A673 (cell line): ENCODE data around the gene TNFRSF4. TPM values are rescaled to one million over a fixed set of nuclear protein-coding genes. Genes with fewer than 3 reads are reported as not detected.

Experiments used
- BruUV-seq: library from RNA; stranded (reverse); fragments of 400-500 nt; replicated peaks from 2 replicates; lab custom pipeline; 2021; lab: Mats Ljungman, UMichigan
- CTCF ChIA-PET: fragments of 300-600 bp; sonication (Branson Sonifier 250); formaldehyde crosslinking; loops from one replicate; lab custom pipeline; 2022; ENCODE audit warnings: antibody characterized with exemption; lab: Charles Lee
- POLR2A ChIA-PET: fragments of 300-600 bp; sonication (Branson Sonifier 250); formaldehyde crosslinking; loops from one replicate; lab custom pipeline; 2022; ENCODE audit warnings: antibody characterized with exemption; ENCODE audit not compliant: low non-redundant PET; lab: Charles Lee
- DNase-seq: peaks from one replicate; pipeline ENCODE4 v3.0.0-alpha.2; 2015; ENCODE audit warnings: low spot score
- H3K27ac ChIP-seq: fragments of 200-600 bp; sonication (generic); 2 replicates; pipeline ENCODE4 v1.5.1; 2016; ENCODE audit warnings: mixed run types, low read depth, mild to moderate bottlenecking, mixed read lengths, antibody characterized with exemption, low read length; ENCODE audit not compliant: poor library complexity, severe bottlenecking
- H3K27me3 ChIP-seq: fragments of 200-600 bp; sonication (generic); replicated peaks from 2 replicates; pipeline ENCODE4 v1.6.1; 2017; ENCODE audit warnings: mixed run types, low read depth, mild to moderate bottlenecking, mixed read lengths, antibody characterized with exemption, low read length; ENCODE audit not compliant: insufficient read depth, poor library complexity
- H3K36me3 ChIP-seq: fragments of 200-600 bp; sonication (generic); 2 replicates; pipeline ENCODE4 v1.6.1; 2016; ENCODE audit warnings: mixed run types, mild to moderate bottlenecking, mixed read lengths, antibody characterized with exemption, low read length; ENCODE audit not compliant: insufficient read depth, poor library complexity, severe bottlenecking
- H3K4me1 ChIP-seq: fragments of 200-600 bp; sonication (generic); 2 replicates; pipeline ENCODE4 v1.6.1; 2017; ENCODE audit warnings: mixed run types, mild to moderate bottlenecking, mixed read lengths, antibody characterized with exemption, low read length; ENCODE audit not compliant: insufficient read depth, poor library complexity, severe bottlenecking
- H3K4me3 ChIP-seq: fragments of 200-600 bp; sonication (generic); 2 replicates; pipeline ENCODE4 v1.5.1; 2016; ENCODE audit warnings: low read depth, mixed run types, mild to moderate bottlenecking, mixed read lengths, low read length; ENCODE audit not compliant: poor library complexity, severe bottlenecking
- H3K9me3 ChIP-seq: fragments of 200-600 bp; sonication (generic); 2 replicates; pipeline ENCODE4 v1.6.1; 2016; ENCODE audit warnings: mixed run types, low read depth, mild to moderate bottlenecking, mixed read lengths, antibody characterized with exemption, low read length; ENCODE audit not compliant: poor library complexity, severe bottlenecking
- EZH2 ChIP-seq: fragments of 200-600 bp; sonication (generic); IDR thresholded peaks from 2 replicates; pipeline ENCODE4 v1.6.1; 2017; ENCODE audit warnings: borderline replicate concordance, low read depth, mild to moderate bottlenecking, mixed read lengths, antibody characterized with exemption, low read length; ENCODE audit not compliant: poor library complexity, severe bottlenecking
- intact Hi-C: fragments of 100-400 bp; cut with micrococcal nuclease; formaldehyde crosslinking; loops from one replicate; pipeline ENCODE4 v1.10.0; 2022; ENCODE audit not compliant: unreplicated experiment
- total RNA-seq: library from RNA; stranded (reverse); gene quantifications from 2 replicates; pipeline ENCODE4 v1.2.3, GENCODE V29; 2021
- TF ChIP-seq, protein P1 (sequence below): fragments of 300-800, 200-600 bp; sonication (generic); conservative IDR thresholded peaks from 2 replicates; pipeline ENCODE4 v1.5.1; 2017; ENCODE audit warnings: low read depth, mild to moderate bottlenecking, antibody characterized with exemption, low read length, moderate library complexity, mixed read lengths

The TNFRSF4 gene
- total RNA-seq, 1 experiment from 2014 or later = 0.80 TPM

DNA sequence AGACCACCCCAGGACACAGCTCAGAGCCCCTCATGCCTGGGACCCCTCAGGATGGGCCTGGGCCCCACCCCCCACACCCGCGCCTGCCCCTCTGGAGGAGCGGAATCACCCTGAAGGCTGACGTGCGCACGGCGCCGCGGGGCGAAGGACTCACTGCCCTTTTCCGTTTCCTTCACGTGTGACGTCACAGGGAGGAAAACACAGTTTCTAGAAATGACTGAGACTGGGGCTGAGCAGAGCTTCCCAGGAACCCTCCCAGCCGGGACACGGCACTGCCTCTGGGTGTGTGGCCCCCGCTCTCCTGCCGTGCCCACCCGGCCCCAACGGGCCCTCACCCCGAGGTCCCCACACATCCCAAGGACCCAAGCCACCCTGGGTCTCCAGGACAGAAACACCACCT, 5.4 kb upstream of the TNFRSF4 start:
- intact Hi-C loops = loop anchor here (5.0 kb wide), 1 partner anchor 47 kb away; the partner anchor contains the start of gene TTLL10
- Histone ChIP-seq H3K27me3 (no peaks in the 10 kb centered on the region), H3K27ac (no peak overlapping the region), H3K36me3 (peaks cover 31% of the 10 kb centered on the region), H3K4me1 (peaks cover 18% of the 10 kb centered on the region), H3K4me3 (no peak overlapping the region), H3K9me3 (no peaks in the 10 kb centered on the region)
- ChIA-PET POLR2A (no interaction called here), CTCF (no interaction called here)
- DNase-seq = no peak
- TF ChIP-seq EZH2 = no peak
- TF ChIP-seq, protein P1, sequence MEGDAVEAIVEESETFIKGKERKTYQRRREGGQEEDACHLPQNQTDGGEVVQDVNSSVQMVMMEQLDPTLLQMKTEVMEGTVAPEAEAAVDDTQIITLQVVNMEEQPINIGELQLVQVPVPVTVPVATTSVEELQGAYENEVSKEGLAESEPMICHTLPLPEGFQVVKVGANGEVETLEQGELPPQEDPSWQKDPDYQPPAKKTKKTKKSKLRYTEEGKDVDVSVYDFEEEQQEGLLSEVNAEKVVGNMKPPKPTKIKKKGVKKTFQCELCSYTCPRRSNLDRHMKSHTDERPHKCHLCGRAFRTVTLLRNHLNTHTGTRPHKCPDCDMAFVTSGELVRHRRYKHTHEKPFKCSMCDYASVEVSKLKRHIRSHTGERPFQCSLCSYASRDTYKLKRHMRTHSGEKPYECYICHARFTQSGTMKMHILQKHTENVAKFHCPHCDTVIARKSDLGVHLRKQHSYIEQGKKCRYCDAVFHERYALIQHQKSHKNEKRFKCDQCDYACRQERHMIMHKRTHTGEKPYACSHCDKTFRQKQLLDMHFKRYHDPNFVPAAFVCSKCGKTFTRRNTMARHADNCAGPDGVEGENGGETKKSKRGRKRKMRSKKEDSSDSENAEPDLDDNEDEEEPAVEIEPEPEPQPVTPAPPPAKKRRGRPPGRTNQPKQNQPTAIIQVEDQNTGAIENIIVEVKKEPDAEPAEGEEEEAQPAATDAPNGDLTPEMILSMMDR = no peak
- BruUV-seq = no TSS peak

DNA sequence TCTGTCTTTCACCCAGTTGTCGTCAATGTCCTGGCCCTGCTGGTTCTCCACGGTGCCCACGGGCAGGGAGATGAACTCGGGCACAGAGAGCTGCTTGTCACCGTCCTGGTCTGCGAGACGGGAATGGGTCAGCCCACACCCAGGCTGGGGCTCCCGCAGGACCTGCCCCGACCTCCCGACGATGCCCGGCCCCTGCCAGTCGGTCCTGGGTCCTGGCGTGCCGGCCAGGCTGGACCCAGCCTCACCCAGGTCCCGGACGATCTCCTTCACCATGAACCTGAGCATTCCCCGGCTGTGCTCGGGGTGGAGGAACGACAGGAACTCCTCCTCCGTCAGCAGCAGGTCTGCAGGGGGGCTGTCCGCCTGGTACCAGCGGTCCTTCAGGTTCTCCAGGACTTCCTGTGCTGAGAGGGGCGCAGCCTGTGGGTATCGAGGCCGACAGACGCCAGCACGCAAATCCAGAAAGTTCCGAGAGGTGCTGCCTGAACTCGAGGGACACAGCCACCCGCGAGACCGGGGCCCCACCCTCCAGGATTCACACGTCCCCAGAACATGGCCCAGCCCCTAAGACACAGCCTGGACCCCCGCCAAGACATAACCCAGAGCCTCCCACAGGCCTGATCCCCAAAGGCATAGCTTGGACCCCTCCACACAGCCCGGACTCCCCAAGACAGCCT, 4.7 kb upstream of the TNFRSF4 start:
- POLR2A ChIA-PET = no interaction called here
- Histone ChIP-seq H3K4me3 (no peak overlapping the region), H3K36me3 (peaks cover 31% of the 10 kb centered on the region)

DNA sequence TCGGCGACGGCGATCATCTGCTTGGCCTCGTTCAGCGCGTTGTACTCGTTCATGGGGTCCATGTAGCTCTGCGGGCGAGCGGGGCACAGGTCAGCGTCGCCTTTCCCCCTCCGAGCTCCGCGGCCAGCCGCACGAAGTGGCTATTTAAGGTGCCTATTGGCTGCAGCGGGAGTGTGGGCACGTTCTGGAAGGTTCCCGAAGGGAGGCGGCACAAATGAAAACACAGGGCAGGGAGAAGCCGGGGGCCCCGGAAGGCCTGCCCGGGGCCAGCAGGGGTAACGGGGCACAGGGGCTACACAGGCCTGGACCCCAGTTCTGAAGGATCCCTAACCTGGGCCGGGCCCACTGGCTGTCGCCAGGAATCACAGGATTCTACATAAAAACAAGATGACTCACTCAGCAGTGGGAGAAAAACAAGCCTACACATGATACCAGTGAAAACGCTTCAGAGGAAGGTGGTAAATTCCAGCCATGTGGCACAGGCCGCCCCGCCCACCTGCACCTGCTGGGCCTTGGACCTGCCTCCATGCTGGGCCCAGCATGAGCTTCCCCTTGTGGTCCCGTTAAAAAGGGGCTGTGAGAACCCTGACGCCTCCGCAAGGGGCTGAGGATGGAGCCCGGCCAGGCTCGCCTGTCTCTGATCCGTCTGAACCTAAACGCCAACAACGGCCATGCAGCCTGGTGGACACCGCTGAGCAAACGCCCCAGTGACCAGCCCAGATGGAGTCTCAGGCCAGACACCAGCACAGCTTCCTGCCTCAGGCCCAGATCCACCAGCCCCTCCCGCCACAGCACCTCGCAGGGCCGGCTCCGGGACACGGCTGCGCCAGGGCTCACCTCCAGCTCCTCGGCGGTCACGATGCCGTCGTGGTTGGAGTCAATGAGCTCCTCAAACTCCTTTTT, 3.9 kb upstream of the TNFRSF4 start:
- no peak for TF ChIP-seq EZH2
- TF ChIP-seq, protein P1 = no peak
- intact Hi-C loops = loop anchor here (5.0 kb wide), 1 partner anchor 46 kb away; the partner anchor contains the start of gene TTLL10
- ChIA-PET CTCF (no interaction called here), POLR2A (no interaction called here)
- peak overlapping the region; percentile 37 for H3K27ac ChIP-seq
- H3K36me3 ChIP-seq = peaks cover 31% of the 10 kb centered on the region
- H3K4me3 ChIP-seq = no peak overlapping the region
- DNase-seq = peak; percentile 72
- no peaks in the 10 kb centered on the region for H3K9me3 ChIP-seq
- BruUV-seq = no TSS peak
- peaks cover 18% of the 10 kb centered on the region for H3K4me1 ChIP-seq
- H3K27me3 ChIP-seq = no peaks in the 10 kb centered on the region

More for the DNA sequence above, 4.7 kb upstream of the TNFRSF4 start:
- peak overlapping the region; percentile 37 for H3K27ac ChIP-seq
- CTCF ChIA-PET = no interaction called here
- no peaks in the 10 kb centered on the region for H3K9me3 ChIP-seq
- no peak for DNase-seq
- H3K27me3 ChIP-seq = no peaks in the 10 kb centered on the region
- peaks cover 18% of the 10 kb centered on the region for H3K4me1 ChIP-seq
- BruUV-seq = no TSS peak
- intact Hi-C loops = loop anchor here (5.0 kb wide), 1 partner anchor 46 kb away; the partner anchor contains the start of gene TTLL10
- TF ChIP-seq EZH2 = no peak
- TF ChIP-seq, protein P1 = no peak
